Sigmoid colon (tissue), 4 donors: ENCODE results near the gene ZDHHC12.

Experiments used
- CTCF ChIP-seq, 4 experiments: fragments of 450-650 bp in 3 of 4; fragments of 200-600 bp in 1 of 4; IDR thresholded peaks; one replicate each; pipeline ENCODE4 v1.5.1; 2016 to 2019; ENCODE audit warnings: antibody characterized with exemption in 4 of 4, mild to moderate bottlenecking in 3 of 4, moderate library complexity in 2 of 4
- POLR2A ChIP-seq, 2 donors: fragments of 450-650 bp; IDR thresholded peaks; one replicate each; pipeline ENCODE4 v1.6.1; 2016; ENCODE audit warnings: antibody characterized with exemption in 2 of 2, mild to moderate bottlenecking in 2 of 2, moderate library complexity in 2 of 2
- POLR2AphosphoS5 ChIP-seq, 4 donors: sonication (generic); formaldehyde crosslinking; IDR thresholded peaks; one replicate each; pipeline ENCODE4 v1.6.1; 2017; ENCODE audit warnings: antibody characterized with exemption in 4 of 4

- TF ChIP-seq CTCF (IDR thresholded peaks at IDR 0.05) (no peak), POLR2AphosphoS5 (IDR thresholded peaks at IDR 0.05) (no peak), POLR2A (IDR thresholded peaks at IDR 0.05) (no peak)
These were observed 7.2 kb downstream of the ZDHHC12 start for GRCh38 chr9:128716581-128717254.
